ENCODE measurements around the gene GEMIN2.

DNA sequence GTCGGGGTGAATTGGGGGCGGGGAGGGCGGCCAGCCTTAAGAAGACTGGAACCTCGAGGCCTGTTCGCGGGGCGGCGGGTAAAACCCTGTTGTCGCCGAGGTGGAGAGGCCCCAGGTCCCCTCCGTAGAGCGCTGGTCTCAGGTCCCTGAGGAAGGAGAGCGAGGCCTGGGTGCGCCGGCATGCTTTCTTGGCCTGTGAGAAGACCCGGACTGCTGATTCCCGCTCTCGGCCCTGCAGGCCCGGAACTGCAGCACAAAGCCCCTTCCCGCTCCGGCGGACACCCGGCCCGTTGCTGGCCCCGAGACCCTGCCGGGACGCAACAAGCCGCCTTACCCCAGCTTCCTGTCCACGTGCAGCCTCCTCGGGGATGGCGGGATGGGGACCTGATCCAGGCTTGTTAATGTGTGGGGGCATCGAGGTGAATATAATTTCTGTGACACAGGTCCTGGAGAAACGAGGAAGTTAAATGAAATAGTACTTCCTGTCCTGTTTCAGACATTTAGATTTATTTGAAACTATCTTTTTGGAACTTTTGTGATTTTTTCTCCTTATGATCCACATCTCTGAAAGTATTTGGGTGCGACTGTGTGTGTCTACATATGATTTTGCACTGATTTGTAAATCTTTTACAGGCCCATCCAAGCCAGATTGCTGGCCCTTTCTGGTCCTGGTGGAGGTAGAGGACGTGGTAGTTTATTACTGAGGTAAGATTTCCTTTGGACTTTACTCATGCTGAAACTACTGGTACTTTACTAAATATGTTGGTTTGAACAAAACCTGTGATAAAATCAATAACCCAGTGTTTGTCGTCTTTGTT lies 61.5 kb downstream of the GEMIN2 start:
- no peak for TF ChIP-seq ZNF274 (IDR thresholded peaks at IDR 0.05; ENCODE audit: low read depth, low read length)
- TF ChIP-seq YY1 (IDR thresholded peaks at IDR 0.05; ENCODE audit: insufficient read depth, insufficient read length) = no peak
